GM23248 (cell line): ENCODE data around the gene TMEM89. TPM values are rescaled to one million over a fixed set of nuclear protein-coding genes. Genes with fewer than 3 reads are reported as not detected.

ENCODE experiments used
- DNase-seq: peaks from one replicate; pipeline ENCODE4 v3.0.0-alpha.2; 2015
- H2AFZ ChIP-seq: fragments of 200-600 bp; sonication (generic); 2 replicates; pipeline ENCODE4 v1.6.1; 2016; ENCODE audit warnings: antibody characterized with exemption
- H3F3A ChIP-seq: fragments of 200-600 bp; sonication (generic); 2 replicates; pipeline ENCODE4 v1.6.1; 2016; ENCODE audit warnings: mild to moderate bottlenecking, antibody characterized with exemption, mixed run types; ENCODE audit not compliant: insufficient read depth
- H3K27ac ChIP-seq: fragments of 200-600 bp; sonication (generic); 2 replicates; pipeline ENCODE4 v1.5.1; 2016; ENCODE audit warnings: mild to moderate bottlenecking
- H3K27me3 ChIP-seq: fragments of 200-600 bp; sonication (generic); replicated peaks from 2 replicates; pipeline ENCODE4 v1.6.1; 2016; ENCODE audit warnings: mild to moderate bottlenecking; ENCODE audit not compliant: insufficient read depth
- H3K36me3 ChIP-seq: fragments of 200-600 bp; sonication (generic); 2 replicates; pipeline ENCODE4 v1.6.1; 2016; ENCODE audit warnings: low read depth, mild to moderate bottlenecking
- H3K4me1 ChIP-seq: fragments of 200-600 bp; sonication (generic); 2 replicates; pipeline ENCODE4 v1.6.1; 2016; ENCODE audit warnings: mild to moderate bottlenecking; ENCODE audit not compliant: insufficient read depth
- H3K4me2 ChIP-seq: fragments of 200-600 bp; sonication (generic); one replicate; pipeline ENCODE4 v1.6.1; 2016; ENCODE audit warnings: mild to moderate bottlenecking; ENCODE audit not compliant: unreplicated experiment
- H3K4me3 ChIP-seq: fragments of 200-600 bp; sonication (generic); 2 replicates; pipeline ENCODE4 v1.5.1; 2016; ENCODE audit warnings: mild to moderate bottlenecking
- H3K79me2 ChIP-seq: fragments of 200-600 bp; sonication (generic); 2 replicates; pipeline ENCODE4 v1.6.1; 2016; ENCODE audit warnings: mild to moderate bottlenecking; ENCODE audit not compliant: insufficient read depth
- H3K9ac ChIP-seq: fragments of 200-600 bp; sonication (generic); 2 replicates; pipeline ENCODE4 v1.6.1; 2016; ENCODE audit warnings: mild to moderate bottlenecking
- H3K9me2 ChIP-seq: fragments of 200-600 bp; sonication (generic); 2 replicates; pipeline ENCODE4 v1.6.1; 2016; ENCODE audit warnings: mixed run types, mild to moderate bottlenecking, moderate library complexity; ENCODE audit not compliant: insufficient read depth
- H3K9me3 ChIP-seq: fragments of 200-600 bp; sonication (generic); one replicate; pipeline ENCODE4 v1.6.1; 2017; ENCODE audit warnings: low read depth
- H4K20me1 ChIP-seq: fragments of 200-600 bp; sonication (generic); 2 replicates; pipeline ENCODE4 v1.6.0; 2016; ENCODE audit not compliant: insufficient read depth
- EZH2 ChIP-seq: fragments of 200-600 bp; sonication (generic); IDR thresholded peaks from 2 replicates; pipeline ENCODE4 v1.6.1; 2018; ENCODE audit warnings: antibody characterized with exemption, mild to moderate bottlenecking; ENCODE audit not compliant: insufficient read depth, poor library complexity, severe bottlenecking
- EZH2phosphoT487 ChIP-seq: fragments of 200-600 bp; sonication (generic); IDR thresholded peaks from 2 replicates; pipeline ENCODE4 v1.6.1; 2018; ENCODE audit warnings: antibody characterized with exemption, moderate library complexity, mild to moderate bottlenecking, low read depth; ENCODE audit not compliant: insufficient read depth
- WGBS, 2 experiments: methylation state at CpG; one replicate each; pipeline ENCODE4 v1.1.6; 2015 to 2017; ENCODE audit warnings: low lambda C conversion rate in 2 of 2, low coverage in 1 of 2; ENCODE audit errors: missing lambda C conversion rate in 2 of 2; 5-methylcytosine and 5-hydroxymethylcytosine counted together
- in situ Hi-C: fragments of 300-500 bp; cut with MboI; formaldehyde crosslinking; loops from 2 replicates; pipeline ENCODE4 v1.15.0; 2020
- polyA plus RNA-seq: library from polyadenylated mRNA; unstranded; fragments of >200 nt; fragmentation: Nextera tagmentation; extraction: Ambion mirVana; gene quantifications from 2 replicates; pipeline ENCODE4 v1.2.1, GENCODE V29; 2016
- total RNA-seq: library from RNA; depleted of rRNA; stranded (reverse); fragments of >200 nt; shearing (Covaris generic); gene quantifications from 2 replicates; pipeline ENCODE4 v1.2.3, GENCODE V29; 2014

Gene TMEM89
- total and polyA plus RNA-seq, 2 experiments from 2014 or later, result not detected

GRCh38 chr3:48634661-48635221 is 13.2 kb upstream of the TMEM89 start:
- H3K9me3 ChIP-seq, result no peaks in the 10 kb centered on the region
- no peaks in the 10 kb centered on the region for H3K27me3 ChIP-seq
- peak overlapping the region; percentile 51 for H3K27ac ChIP-seq
- H3K9ac ChIP-seq, result peak overlapping the region; percentile 91
- no peaks in the 10 kb centered on the region for H3K36me3 ChIP-seq
- H3K9me2 ChIP-seq, result no peaks in the 10 kb centered on the region
- peaks cover 8% of the 10 kb centered on the region; the same call in 1 of the 2 replicates for H3K4me1 ChIP-seq
- peak overlapping the region; percentile 88 for H3K4me2 ChIP-seq
- 4 to 5% methylated on average over 13 to 27 of the region's 30 CpGs for WGBS, 2 experiments
- H3K4me3 ChIP-seq, result peak overlapping the region; percentile 99
- no peaks in the 10 kb centered on the region for H3F3A ChIP-seq
- no peak for TF ChIP-seq EZH2
- TF ChIP-seq EZH2phosphoT487, result no peak
- no peaks in the 10 kb centered on the region; the same call in 1 of the 2 replicates for H4K20me1 ChIP-seq
- peak overlapping the region; percentile 90 for H2AFZ ChIP-seq
- in situ Hi-C loops, result no loop called here
- H3K79me2 ChIP-seq, result peaks cover 23% of the 10 kb centered on the region
- DNase-seq, result peak; percentile 77

GRCh38 chr3:48633743-48634142 is 12.2 kb upstream of the TMEM89 start:
- Histone ChIP-seq H3K9me3 (no peaks in the 10 kb centered on the region), H3K9me2 (no peaks in the 10 kb centered on the region), H3K9ac (peak overlapping the region; percentile 91), H3K79me2 (peaks cover 23% of the 10 kb centered on the region), H3K4me2 (peak overlapping the region; percentile 88), H3K36me3 (no peaks in the 10 kb centered on the region), H3K27me3 (no peaks in the 10 kb centered on the region), H3F3A (no peaks in the 10 kb centered on the region), H4K20me1 (no peaks in the 10 kb centered on the region; the same call in 1 of the 2 replicates), H3K4me1 (peaks cover 8% of the 10 kb centered on the region; the same call in 1 of the 2 replicates), H2AFZ (no peak overlapping the region), H3K4me3 (no peak overlapping the region; the same call in 1 of the 2 replicates), H3K27ac (no peak overlapping the region)
- no peak for DNase-seq
- WGBS, 2 experiments, result 76 to 88% methylated on average over 2 of the region's 2 CpGs
- in situ Hi-C loops, result no loop called here
- TF ChIP-seq EZH2phosphoT487, result no peak
- TF ChIP-seq EZH2, result no peak

DNA sequence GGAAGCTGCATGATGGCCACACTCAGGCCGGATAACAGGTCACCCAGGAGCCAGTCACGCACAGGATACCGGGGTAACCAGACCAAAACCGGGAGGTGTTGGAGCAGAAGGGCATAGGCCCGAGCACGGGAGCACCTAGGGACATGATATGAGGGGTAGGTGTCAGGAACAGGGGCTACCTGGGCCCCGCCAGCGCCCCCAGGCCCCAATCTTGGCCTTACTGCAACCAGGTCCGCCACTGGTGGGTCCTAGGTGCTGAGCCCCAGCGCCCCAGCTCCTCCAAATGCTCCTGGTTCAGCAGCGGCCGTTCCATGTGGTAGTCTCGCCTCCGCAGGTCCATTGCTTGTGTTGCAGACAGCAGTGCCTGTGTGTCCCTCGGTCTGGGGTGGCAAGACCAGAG is 11.7 kb upstream of the TMEM89 start:
- peaks cover 8% of the 10 kb centered on the region; the same call in 1 of the 2 replicates for H3K4me1 ChIP-seq
- 92 to 96% methylated on average over 15 of the region's 15 CpGs for WGBS, 2 experiments
- no peak overlapping the region for H3K27ac ChIP-seq
- TF ChIP-seq EZH2, result no peak
- TF ChIP-seq EZH2phosphoT487, result no peak
- H3K79me2 ChIP-seq, result peaks cover 23% of the 10 kb centered on the region
- H4K20me1 ChIP-seq, result no peaks in the 10 kb centered on the region; the same call in 1 of the 2 replicates
- H3K9ac ChIP-seq, result no peak overlapping the region
- no peaks in the 10 kb centered on the region for H3F3A ChIP-seq
- DNase-seq, result no peak
- H3K9me3 ChIP-seq, result no peaks in the 10 kb centered on the region
- in situ Hi-C loops, result no loop called here
- no peak overlapping the region for H2AFZ ChIP-seq
- no peak overlapping the region for H3K4me3 ChIP-seq
- no peak overlapping the region for H3K4me2 ChIP-seq
- H3K9me2 ChIP-seq, result no peaks in the 10 kb centered on the region
- no peaks in the 10 kb centered on the region for H3K36me3 ChIP-seq
- no peaks in the 10 kb centered on the region for H3K27me3 ChIP-seq

- H3K36me3 ChIP-seq, result no peaks in the 10 kb centered on the region; the same call in 1 of the 2 replicates
- no peak overlapping the region for H3K4me3 ChIP-seq
- no peaks in the 10 kb centered on the region for H3K9me3 ChIP-seq
- no peaks in the 10 kb centered on the region for H3F3A ChIP-seq
- H4K20me1 ChIP-seq, result no peaks in the 10 kb centered on the region; the same call in 1 of the 2 replicates
- no peaks in the 10 kb centered on the region for H3K9me2 ChIP-seq
- DNase-seq, result no peak
- no peak overlapping the region for H3K9ac ChIP-seq
- TF ChIP-seq EZH2phosphoT487, result no peak
- no peak for TF ChIP-seq EZH2
- peaks cover 23% of the 10 kb centered on the region for H3K79me2 ChIP-seq
- WGBS, 2 experiments, result 91% methylated on average over 22 of the region's 22 CpGs
- H3K27ac ChIP-seq, result no peak overlapping the region
- in situ Hi-C loops, result no loop called here
- peaks cover 8% of the 10 kb centered on the region; the same call in 1 of the 2 replicates for H3K4me1 ChIP-seq
- H3K27me3 ChIP-seq, result no peaks in the 10 kb centered on the region
- H2AFZ ChIP-seq, result no peak overlapping the region
- H3K4me2 ChIP-seq, result no peak overlapping the region
Measured at GRCh38 chr3:48631516-48632448, 10.2 kb upstream of the TMEM89 start.
